Neural cell (in vitro differentiated cells): ENCODE measurements around the gene TULP4. TPM values are rescaled to one million over a fixed set of nuclear protein-coding genes. Genes with fewer than 3 reads are reported as not detected.

ENCODE experiments used
- H2AFZ ChIP-seq: fragments of 200-600, 300-800 bp; sonication (generic), shearing (Covaris generic); 2 replicates; pipeline ENCODE4 v1.6.0; 2014; ENCODE audit warnings: low read depth, mild to moderate bottlenecking, antibody characterized with exemption, low read length, moderate library complexity
- H3F3A ChIP-seq: fragments of 200-600 bp; shearing (Covaris generic); 2 replicates; pipeline ENCODE4 v1.6.1; 2016; ENCODE audit warnings: mild to moderate bottlenecking, moderate library complexity, mixed read lengths, antibody characterized with exemption, low read length; ENCODE audit not compliant: insufficient read depth, poor library complexity, severe bottlenecking
- H3K27ac ChIP-seq: fragments of 200-600, 300-800 bp; sonication (generic), shearing (Covaris generic); 2 replicates; pipeline ENCODE4 v1.5.1; 2014; ENCODE audit warnings: mild to moderate bottlenecking, low read length, moderate library complexity
- H3K27me3 ChIP-seq: fragments of 300-800, 200-600 bp; sonication (generic), shearing (Covaris generic); 2 replicates; pipeline ENCODE4 v1.6.0; 2014; ENCODE audit warnings: mild to moderate bottlenecking, low read depth, low read length, moderate library complexity; ENCODE audit not compliant: insufficient read depth
- H3K36me3 ChIP-seq: fragments of 300-800, 200-600 bp; sonication (generic), shearing (Covaris generic); 2 replicates; pipeline ENCODE4 v1.5.1; 2014; ENCODE audit warnings: mild to moderate bottlenecking, antibody characterized with exemption, low read length, moderate library complexity; ENCODE audit not compliant: insufficient read depth
- H3K4me2 ChIP-seq: fragments of 300-800, 200-600 bp; sonication (generic), shearing (Covaris generic); 2 replicates; pipeline ENCODE4 v1.6.0; 2014; ENCODE audit warnings: mild to moderate bottlenecking, low read length
- H3K4me3 ChIP-seq: fragments of 300-800, 200-600 bp; sonication (generic), shearing (Covaris generic); 2 replicates; pipeline ENCODE4 v1.5.1; 2014; ENCODE audit warnings: mild to moderate bottlenecking, low read length, moderate library complexity
- H3K79me2 ChIP-seq: fragments of 200-600 bp; shearing (Covaris generic); replicated peaks from 2 replicates; pipeline ENCODE4 v1.6.0; 2014; ENCODE audit warnings: mild to moderate bottlenecking, low read length, moderate library complexity; ENCODE audit not compliant: insufficient read depth
- H3K9ac ChIP-seq: fragments of 300-800, 200-600 bp; sonication (generic), shearing (Covaris generic); 2 replicates; pipeline ENCODE4 v1.6.1; 2016; ENCODE audit warnings: mild to moderate bottlenecking, low read length, mixed read lengths
- H3K9me2 ChIP-seq: fragments of 200-600 bp; shearing (Covaris generic); 2 replicates; pipeline ENCODE4 v1.6.1; 2016; ENCODE audit warnings: mild to moderate bottlenecking, low read length, mixed read lengths; ENCODE audit not compliant: insufficient read depth
- H3K9me3 ChIP-seq: fragments of 200-600, 300-800 bp; sonication (generic), shearing (Covaris generic); 2 replicates; pipeline ENCODE4 v1.6.1; 2016; ENCODE audit warnings: mild to moderate bottlenecking, mixed run types, low read length, moderate library complexity, mixed read lengths
- H4K20me1 ChIP-seq: fragments of 200-600 bp; shearing (Covaris generic); 2 replicates; pipeline ENCODE4 v1.6.1; 2016; ENCODE audit warnings: mild to moderate bottlenecking, mixed run types; ENCODE audit not compliant: insufficient read depth
- CTCF ChIP-seq: fragments of 450-650 bp; IDR thresholded peaks from 2 replicates; pipeline ENCODE4 v1.5.1; 2014; ENCODE audit warnings: antibody characterized with exemption, mild to moderate bottlenecking, moderate library complexity; ENCODE audit not compliant: poor library complexity, severe bottlenecking
- EP300 ChIP-seq: fragments of 450-650 bp; conservative IDR thresholded peaks from 2 replicates; pipeline ENCODE4 v1.6.1; 2014; ENCODE audit warnings: antibody characterized with exemption, mild to moderate bottlenecking, moderate library complexity; ENCODE audit not compliant: poor library complexity, severe bottlenecking
- EZH2 ChIP-seq: fragments of 200-600, 300-800 bp; shearing (Covaris generic), sonication (generic); IDR thresholded peaks from 2 replicates; pipeline ENCODE4 v1.6.1; 2014; ENCODE audit warnings: antibody characterized with exemption, low read length, borderline replicate concordance, mild to moderate bottlenecking; ENCODE audit not compliant: insufficient read depth, poor library complexity, severe bottlenecking
- MXI1 ChIP-seq: fragments of 450-650 bp; conservative IDR thresholded peaks from 2 replicates; pipeline ENCODE4 v1.6.1; 2014; ENCODE audit warnings: antibody characterized with exemption, mild to moderate bottlenecking; ENCODE audit not compliant: poor library complexity, severe bottlenecking
- POLR2AphosphoS5 ChIP-seq: IDR thresholded peaks from 2 replicates; pipeline ENCODE4 v1.6.1; 2012
- RAD21 ChIP-seq: fragments of 450-650 bp; conservative IDR thresholded peaks from 2 replicates; pipeline ENCODE4 v1.6.1; 2014; ENCODE audit warnings: antibody characterized with exemption, mild to moderate bottlenecking, moderate library complexity
- REST ChIP-seq: IDR thresholded peaks from 2 replicates; pipeline ENCODE4 v1.6.1; 2012; ENCODE audit warnings: borderline replicate concordance
- SMC3 ChIP-seq: fragments of 450-650 bp; conservative IDR thresholded peaks from 2 replicates; pipeline ENCODE4 v1.6.1; 2014; ENCODE audit warnings: antibody characterized with exemption, mild to moderate bottlenecking, moderate library complexity; ENCODE audit not compliant: poor library complexity
- TAF1 ChIP-seq: IDR thresholded peaks from 2 replicates; pipeline ENCODE4 v1.6.1; 2012; ENCODE audit warnings: low read depth
- polyA plus RNA-seq: library from polyadenylated mRNA; depleted of rRNA; stranded (reverse); fragments of >200 nt; gene quantifications from 2 replicates; pipeline ENCODE4 v1.2.3, GENCODE V29; 2014

Gene TULP4
- polyA plus RNA-seq, 1 donor from 2014 or later: 30.6 TPM

GRCh38 chr6:158559895-158560835, 247.9 kb downstream of the TULP4 start, which contains the start of gene TMEM181:
TMEM181 (plus strand) TSS chr6:158560091; CDS start chr6:158560225, 134 bp downstream.
- Histone ChIP-seq H3K27me3 (no peaks in the 10 kb centered on the region), H3K36me3 (no peaks in the 10 kb centered on the region), H3F3A (peaks cover 4% of the 10 kb centered on the region), H3K9me2 (no peaks in the 10 kb centered on the region), H3K9ac (peak within 1 kb of the TSS; percentile 67), H3K9me3 (no peaks in the 10 kb centered on the region), H3K79me2 (peaks cover 34% of the 10 kb centered on the region), H3K4me2 (peak within 1 kb of the TSS; percentile 94), H4K20me1 (peaks cover 10% of the 10 kb centered on the region), H2AFZ (peak within 1 kb of the TSS; percentile 42), H3K27ac (peak within 1 kb of the TSS; percentile 56), H3K4me3 (peak within 1 kb of the TSS; percentile 85)
- TF ChIP-seq TAF1 (no peak), MXI1 (peak; percentile 97), REST (no peak), CTCF (peak; percentile 26), EP300 (peak; percentile 51), RAD21 (peak; percentile 51), SMC3 (peak; percentile 58), POLR2AphosphoS5 (peak; percentile 42)

- TF ChIP-seq TAF1: no peak
- TF ChIP-seq SMC3: no peak
- TF ChIP-seq POLR2AphosphoS5: no peak
- no peak for TF ChIP-seq EZH2
- no peak for TF ChIP-seq MXI1
- TF ChIP-seq CTCF: no peak
- TF ChIP-seq REST: no peak
- no peak for TF ChIP-seq EP300
- no peak for TF ChIP-seq RAD21
- Histone ChIP-seq H4K20me1 (peaks cover 10% of the 10 kb centered on the region), H3K9ac (peak overlapping the region; percentile 67), H3K36me3 (no peaks in the 10 kb centered on the region), H3K9me3 (no peaks in the 10 kb centered on the region), H3K4me2 (peak overlapping the region; percentile 94), H3K79me2 (peaks cover 34% of the 10 kb centered on the region), H3K9me2 (no peaks in the 10 kb centered on the region), H3F3A (peaks cover 4% of the 10 kb centered on the region), H2AFZ (no peak overlapping the region), H3K27me3 (no peaks in the 10 kb centered on the region), H3K27ac (no peak overlapping the region), H3K4me3 (peak overlapping the region; percentile 85)
These were observed 248.6 kb downstream of the TULP4 start for GRCh38 chr6:158560836-158561320.
